HUES64 (cell line): Measurements from ENCODE around the gene VWA1.
"Not testable (repeated sequence)": the region's sequence is repeated elsewhere in the genome, so short reads cannot be mapped to it uniquely, and the experiment has no call there.

Experiments
- H3K27ac ChIP-seq: 2 replicates; pipeline ENCODE4 v1.7.0; 2013; ENCODE audit warnings: low read depth, low read length, inconsistent platforms
- H3K27me3 ChIP-seq: 2 replicates; pipeline ENCODE4 v1.6.1; 2013; ENCODE audit warnings: mild to moderate bottlenecking, low read length; ENCODE audit not compliant: insufficient read depth
- H3K36me3 ChIP-seq: 2 replicates; pipeline ENCODE4 v1.6.1; 2013; ENCODE audit warnings: mild to moderate bottlenecking, low read length; ENCODE audit not compliant: insufficient read depth
- H3K4me1 ChIP-seq: 2 replicates; pipeline ENCODE4 v1.6.1; 2013; ENCODE audit warnings: mild to moderate bottlenecking, low read length, moderate library complexity; ENCODE audit not compliant: insufficient read depth
- H3K4me3 ChIP-seq: 2 replicates; pipeline ENCODE4 v1.5.1; 2013; ENCODE audit warnings: mild to moderate bottlenecking, low read length, moderate library complexity
- H3K9ac ChIP-seq: 2 replicates; pipeline ENCODE4 v1.6.1; 2013; ENCODE audit warnings: mild to moderate bottlenecking, low read depth, low read length
- H3K9me3 ChIP-seq: 2 replicates; pipeline ENCODE4 v1.6.1; 2013; ENCODE audit warnings: low read depth, low read length; ENCODE audit not compliant: insufficient read depth
- WGBS: fragments of 150-250, 120-280 bp; methylation state at CpG from one replicate; pipeline ENCODE4 v1.1.7; 2013; ENCODE audit warnings: missing lambda C conversion rate; 5-methylcytosine and 5-hydroxymethylcytosine counted together

The VWA1 gene

DNA sequence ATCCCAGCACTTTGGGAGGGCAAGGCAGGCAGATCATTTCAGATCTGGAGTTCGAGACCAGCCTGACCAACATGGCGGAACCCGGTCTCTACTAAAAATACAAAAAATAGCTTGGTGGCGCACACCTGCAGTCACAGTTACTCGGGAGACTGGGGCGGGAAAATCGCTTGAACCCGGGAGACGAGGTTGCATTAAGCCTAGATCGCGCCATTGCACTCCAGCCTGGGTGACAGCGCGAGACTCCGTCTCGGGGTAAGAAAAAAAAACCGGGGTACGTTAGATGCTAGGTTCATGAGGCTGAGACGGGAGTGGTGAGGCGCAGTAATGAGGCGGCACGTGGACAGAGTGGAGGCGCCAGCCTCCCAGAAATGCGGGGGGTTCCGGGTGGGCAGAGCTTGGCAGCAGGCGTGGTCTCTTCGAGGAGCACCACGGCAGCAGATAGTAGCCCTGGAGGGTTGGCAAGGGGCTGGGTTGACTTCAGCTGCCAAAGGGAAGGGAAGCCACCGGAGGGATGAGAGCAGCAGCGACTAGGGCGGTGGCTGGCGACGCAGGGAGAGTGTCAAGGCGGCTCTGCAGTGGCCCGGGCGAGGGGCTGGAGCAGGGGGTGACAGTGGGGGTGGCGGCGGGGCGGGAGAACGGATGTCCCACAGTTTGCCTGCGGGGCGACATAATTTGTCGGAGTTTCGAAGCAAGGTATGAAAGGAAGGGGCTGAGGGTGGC lies 29.2 kb upstream of the VWA1 start:
- peak overlapping the region; percentile 96 for H3K4me3 ChIP-seq
- peaks cover 22% of the 10 kb centered on the region for H3K4me1 ChIP-seq
- peak overlapping the region; percentile 98 for H3K27ac ChIP-seq
- peak overlapping the region; percentile 97 for H3K9ac ChIP-seq
- H3K9me3 ChIP-seq = no peaks in the 10 kb centered on the region
- WGBS = 50% methylated on average over 43 of the region's 43 CpGs
- H3K36me3 ChIP-seq = peaks cover 53% of the 10 kb centered on the region
- no peaks in the 10 kb centered on the region for H3K27me3 ChIP-seq

- Histone ChIP-seq H3K9me3 (peaks cover under 1% of the 10 kb centered on the region; the same call in 1 of the 2 replicates), H3K4me1 (peaks cover 22% of the 10 kb centered on the region), H3K36me3 (peaks cover 46% of the 10 kb centered on the region), H3K27ac (peak within 1 kb of the TSS; percentile 98), H3K4me3 (peak within 1 kb of the TSS; percentile 96), H3K9ac (peak within 1 kb of the TSS; percentile 97), H3K27me3 (no peaks in the 10 kb centered on the region)
- WGBS = under 1% methylated on average over 98 of the region's 98 CpGs
Measured at GRCh38 chr1:1406821-1407635, 28.5 kb upstream of the VWA1 start, which contains the start of gene MRPL20. Gene MRPL20, minus strand, starts transcription at chr1:1407293. Its CDS starts 76 bp downstream, at chr1:1407217.

DNA sequence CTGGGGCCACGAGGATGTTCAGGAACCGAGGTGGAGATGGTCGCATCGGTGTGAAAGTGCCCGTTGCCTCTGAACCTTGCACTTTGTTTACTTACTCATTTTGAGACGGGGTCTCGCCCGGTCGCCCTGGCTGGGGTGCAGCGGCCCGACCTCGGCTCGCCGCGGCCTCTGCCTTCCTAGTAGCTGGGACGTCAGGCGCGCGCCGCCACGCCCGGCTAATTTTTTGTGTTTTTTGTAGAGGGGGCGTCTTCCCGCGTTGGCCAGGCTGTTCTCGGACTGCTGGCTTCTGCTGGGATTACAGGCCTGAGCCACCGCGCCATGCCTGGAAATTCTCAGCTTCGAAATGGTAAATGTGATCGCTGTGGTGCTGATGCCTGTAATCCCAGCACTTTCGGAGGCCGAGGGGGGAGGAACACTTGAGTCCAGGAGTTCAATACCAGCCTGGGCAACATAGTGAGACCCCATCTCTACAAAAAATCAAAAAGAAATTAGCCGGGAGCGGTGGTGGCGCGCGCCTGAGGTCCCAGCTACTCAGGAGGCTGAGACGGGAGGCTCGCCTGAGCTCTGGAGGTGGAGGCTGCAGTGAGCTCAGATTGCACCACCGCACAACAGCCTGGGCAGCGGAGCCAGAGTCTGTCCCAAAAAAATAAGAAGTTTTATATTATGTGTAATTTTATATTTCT lies 27.7 kb upstream of the VWA1 start:
- Histone ChIP-seq H3K36me3 (peaks cover 38% of the 10 kb centered on the region), H3K9me3 (peaks cover 5% of the 10 kb centered on the region; the same call in 1 of the 2 replicates), H3K4me1 (peaks cover 22% of the 10 kb centered on the region), H3K27me3 (no peaks in the 10 kb centered on the region), H3K9ac (peak overlapping the region; percentile 97), H3K4me3 (peak overlapping the region; percentile 96), H3K27ac (peak overlapping the region; percentile 98)
- 8% methylated on average over 41 of the region's 41 CpGs for WGBS

DNA sequence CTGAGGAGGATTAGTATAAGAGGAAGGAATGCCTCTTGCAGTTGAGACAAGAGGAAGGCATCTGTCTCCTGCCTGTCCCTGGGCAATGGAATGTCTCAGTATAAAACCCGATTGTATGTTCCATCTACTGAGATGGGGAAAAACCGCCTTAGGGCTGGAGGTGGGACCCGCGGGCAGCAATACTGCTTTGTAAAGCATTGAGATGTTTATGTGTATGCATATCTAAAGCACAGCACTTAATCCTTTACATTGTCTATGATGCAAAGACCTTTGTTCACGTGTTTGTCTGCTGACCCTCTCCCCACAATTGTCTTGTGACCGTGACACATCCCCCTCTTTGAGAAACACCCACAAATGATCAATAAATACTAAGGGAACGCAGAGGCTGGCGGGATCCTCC lies 25.3 kb upstream of the VWA1 start:
- H3K27me3 ChIP-seq, H3K9me3 ChIP-seq: not testable (repeated sequence)
- Histone ChIP-seq H3K36me3 (peaks cover 17% of the 10 kb centered on the region), H3K9ac (peak overlapping the region; percentile 80), H3K27ac (peak overlapping the region; percentile 98), H3K4me1 (peaks cover 22% of the 10 kb centered on the region), H3K4me3 (peak overlapping the region; percentile 27; the same call in 1 of the 2 replicates)
- WGBS = 13% methylated on average over 6 of the region's 8 CpGs

DNA sequence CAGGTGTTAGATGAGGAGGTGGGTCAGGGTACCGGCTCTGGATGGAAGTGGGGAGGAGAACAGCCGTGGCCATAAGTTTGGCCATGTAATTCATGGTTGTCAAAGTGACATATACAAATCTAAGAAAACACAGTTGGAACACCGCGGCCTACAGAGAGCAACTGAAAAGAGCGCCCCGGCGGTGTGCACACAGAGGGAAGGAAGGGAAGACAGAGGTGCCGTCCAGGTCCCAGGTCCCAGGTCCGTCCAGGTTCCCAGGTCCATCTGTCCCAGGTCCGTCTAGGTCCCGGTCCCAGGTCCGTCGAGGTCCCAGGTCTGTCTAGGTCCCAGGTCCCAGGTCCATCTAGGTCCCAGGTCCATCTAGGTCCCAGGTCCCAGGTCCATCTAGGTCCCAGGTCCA lies 23.9 kb upstream of the VWA1 start:
- no peak overlapping the region for H3K4me3 ChIP-seq
- H3K27ac ChIP-seq = peak overlapping the region; percentile 41; the same call in 1 of the 2 replicates
- H3K4me1 ChIP-seq = peaks cover 25% of the 10 kb centered on the region
- peaks cover 7% of the 10 kb centered on the region for H3K36me3 ChIP-seq
- 92% methylated on average over 13 of the region's 13 CpGs for WGBS
- no peaks in the 10 kb centered on the region for H3K27me3 ChIP-seq
- H3K9ac ChIP-seq = no peak overlapping the region
- peaks cover 5% of the 10 kb centered on the region; the same call in 1 of the 2 replicates for H3K9me3 ChIP-seq

- not testable (repeated sequence) for H3K27ac ChIP-seq, H3K9me3 ChIP-seq, H3K4me3 ChIP-seq, H3K9ac ChIP-seq, H3K27me3 ChIP-seq, H3K36me3 ChIP-seq
- WGBS = 96% methylated on average over 10 of the region's 11 CpGs
- peaks cover 25% of the 10 kb centered on the region for H3K4me1 ChIP-seq
Measured at GRCh38 chr1:1412311-1412902, 23.1 kb upstream of the VWA1 start.

DNA sequence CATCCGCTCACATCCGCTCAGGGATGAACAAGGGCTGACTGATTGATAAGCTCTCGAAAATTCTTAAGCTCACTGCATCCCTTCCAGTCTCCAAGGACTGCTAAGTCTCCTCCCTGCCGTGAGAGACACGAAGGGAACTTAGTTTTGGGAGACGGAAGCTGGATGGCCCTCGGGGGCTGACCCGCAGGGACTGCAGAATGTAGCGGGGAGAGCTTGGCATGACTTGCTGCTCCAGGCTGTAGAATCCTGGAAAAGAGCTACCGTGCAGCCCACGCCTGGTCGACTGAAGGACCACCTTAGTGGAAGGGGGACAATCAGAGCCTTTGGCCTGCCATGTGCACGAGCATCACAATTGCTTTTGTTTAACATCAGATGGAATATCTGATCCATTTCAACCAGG lies 19.7 kb upstream of the VWA1 start:
- peaks cover 8% of the 10 kb centered on the region; the same call in 1 of the 2 replicates for H3K4me1 ChIP-seq
- H3K9me3 ChIP-seq = peaks cover 5% of the 10 kb centered on the region; the same call in 1 of the 2 replicates
- H3K9ac ChIP-seq = no peak overlapping the region
- 82% methylated on average over 13 of the region's 13 CpGs for WGBS
- H3K27ac ChIP-seq = no peak overlapping the region
- no peaks in the 10 kb centered on the region for H3K36me3 ChIP-seq
- no peaks in the 10 kb centered on the region for H3K27me3 ChIP-seq
- H3K4me3 ChIP-seq = no peak overlapping the region

DNA sequence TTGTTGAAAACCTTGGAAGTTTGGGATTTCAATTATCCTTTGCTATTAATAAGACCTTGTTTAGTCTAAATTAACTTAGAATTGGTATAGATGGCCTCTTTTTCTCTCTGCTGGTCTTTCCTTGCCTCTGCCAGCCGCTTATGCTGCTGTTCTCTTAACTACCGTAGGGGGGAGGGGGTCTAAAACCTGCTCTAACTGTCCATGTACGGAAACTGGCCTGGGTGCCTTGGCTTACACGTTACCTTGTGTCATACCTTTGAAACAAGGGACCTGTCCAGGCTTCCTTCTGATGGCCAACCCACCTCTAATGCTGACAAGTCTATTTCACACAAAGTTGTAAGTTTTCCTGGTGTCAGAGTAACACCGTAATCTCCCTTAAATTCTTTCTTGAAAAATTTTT lies 18.1 kb upstream of the VWA1 start:
- H3K4me1 ChIP-seq = peaks cover 12% of the 10 kb centered on the region
- not testable (repeated sequence) for H3K9me3 ChIP-seq, H3K27ac ChIP-seq, H3K27me3 ChIP-seq, H3K4me3 ChIP-seq, H3K9ac ChIP-seq, H3K36me3 ChIP-seq
- 77% methylated on average over 5 of the region's 5 CpGs for WGBS

DNA sequence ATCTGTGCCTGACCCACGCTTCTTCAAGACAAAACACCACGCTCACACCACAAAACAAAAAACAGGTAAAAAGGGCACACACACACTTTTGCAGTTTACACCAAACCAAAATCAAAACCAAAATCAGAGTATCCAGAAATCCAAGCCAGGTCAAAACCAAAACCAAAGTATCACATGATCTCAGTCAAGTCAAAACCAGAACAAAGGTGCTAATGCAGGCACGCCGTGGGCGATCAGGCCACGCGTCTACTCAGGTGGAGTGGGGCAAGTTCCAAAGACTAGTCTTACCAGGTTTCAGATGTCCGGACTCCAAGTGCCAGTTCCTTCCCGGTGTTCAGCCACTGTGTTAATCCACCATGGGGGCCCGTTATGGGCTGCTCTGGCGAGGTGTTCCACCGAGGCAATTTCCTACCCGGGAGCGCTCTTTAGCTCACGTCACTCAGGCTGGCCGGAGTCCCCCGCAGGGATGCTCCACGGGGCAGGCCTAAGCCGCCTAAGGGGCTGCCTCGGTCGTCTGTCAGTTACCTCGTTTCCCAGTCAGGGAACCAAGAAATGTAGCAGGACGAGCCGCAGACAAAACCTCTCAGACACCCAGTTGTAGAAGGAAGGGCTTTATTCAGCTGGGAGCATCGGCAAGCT lies 17.5 kb upstream of the VWA1 start:
- H3K9ac ChIP-seq, H3K27ac ChIP-seq, H3K27me3 ChIP-seq, H3K36me3 ChIP-seq, H3K9me3 ChIP-seq, H3K4me3 ChIP-seq: not testable (repeated sequence)
- 88% methylated on average over 25 of the region's 25 CpGs for WGBS
- peaks cover 17% of the 10 kb centered on the region for H3K4me1 ChIP-seq

DNA sequence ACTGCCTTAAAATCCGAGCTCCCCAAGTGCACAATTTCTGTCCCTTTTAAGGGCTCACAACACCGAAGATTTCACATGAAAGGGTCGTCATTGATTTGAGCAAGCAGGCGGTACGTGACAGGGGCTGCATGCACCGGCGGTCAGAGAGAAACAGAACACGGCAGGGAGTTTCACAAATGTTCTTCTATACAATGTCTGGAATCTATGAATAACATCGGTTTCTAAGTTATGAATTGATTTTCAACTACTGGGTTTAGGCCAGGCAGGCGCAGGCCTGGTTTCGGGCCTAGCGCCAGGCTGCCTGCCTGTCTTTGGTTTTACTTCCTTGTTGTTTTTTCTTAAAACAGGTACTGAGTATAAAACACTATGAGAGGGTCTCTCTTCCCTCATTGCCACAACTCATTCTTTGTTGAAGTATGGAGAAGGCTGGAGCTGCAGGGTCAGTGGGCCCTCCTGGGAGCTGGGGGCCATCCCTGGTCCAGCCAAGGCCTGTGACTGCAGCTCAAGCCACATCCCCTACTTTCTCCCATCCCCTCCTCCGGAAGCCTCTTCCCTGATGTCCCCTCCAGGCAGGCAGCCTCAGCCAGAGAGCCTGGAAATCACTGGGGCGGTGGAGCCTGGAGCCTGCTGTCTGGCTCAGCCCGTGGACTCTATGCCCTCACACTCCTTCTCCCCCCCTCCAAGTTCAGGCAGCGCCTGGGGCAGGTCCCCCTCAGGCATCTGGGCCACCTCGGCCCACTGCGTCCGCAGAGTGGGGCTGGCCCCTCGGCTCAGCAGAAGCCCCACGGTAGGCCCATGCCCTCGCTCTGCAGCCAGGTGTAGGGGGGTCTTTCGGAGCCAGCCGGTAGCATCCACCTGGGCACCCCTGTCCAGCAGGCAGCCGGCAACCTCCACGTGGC lies 16.8 kb upstream of the VWA1 start:
- WGBS = 94% methylated on average over 26 of the region's 26 CpGs
- no peaks in the 10 kb centered on the region for H3K27me3 ChIP-seq
- H3K4me3 ChIP-seq = no peak overlapping the region
- H3K9ac ChIP-seq = no peak overlapping the region
- H3K36me3 ChIP-seq = no peaks in the 10 kb centered on the region
- peaks cover 20% of the 10 kb centered on the region for H3K4me1 ChIP-seq
- no peak overlapping the region for H3K27ac ChIP-seq
- H3K9me3 ChIP-seq = no peaks in the 10 kb centered on the region
